Fibroblast of villous mesenchyme (primary cell): Measurements from ENCODE around the gene CRISP1. TPM values are rescaled to one million over a fixed set of nuclear protein-coding genes. Genes with fewer than 3 reads are reported as not detected.

Experiments
- DNase-seq: peaks from one replicate; pipeline ENCODE4 v3.0.0-alpha.2; 2010; ENCODE audit warnings: low read depth
- H3K4me3 ChIP-seq: 2 replicates; pipeline ENCODE4 v1.5.1; 2011; ENCODE audit warnings: low read depth, mild to moderate bottlenecking, low read length
- total RNA-seq: library from RNA; depleted of rRNA; stranded (reverse); fragments of >200 nt; gene quantifications from 2 replicates; pipeline ENCODE4 v1.2.3, GENCODE V29; 2012
- TF ChIP-seq, protein P1 (sequence below): IDR thresholded peaks from 2 replicates; pipeline ENCODE4 v1.5.1; 2012; ENCODE audit warnings: low read depth, mild to moderate bottlenecking, low read length; ENCODE audit not compliant: insufficient read depth

The CRISP1 gene
- total RNA-seq, 1 donor: not detected

DNA sequence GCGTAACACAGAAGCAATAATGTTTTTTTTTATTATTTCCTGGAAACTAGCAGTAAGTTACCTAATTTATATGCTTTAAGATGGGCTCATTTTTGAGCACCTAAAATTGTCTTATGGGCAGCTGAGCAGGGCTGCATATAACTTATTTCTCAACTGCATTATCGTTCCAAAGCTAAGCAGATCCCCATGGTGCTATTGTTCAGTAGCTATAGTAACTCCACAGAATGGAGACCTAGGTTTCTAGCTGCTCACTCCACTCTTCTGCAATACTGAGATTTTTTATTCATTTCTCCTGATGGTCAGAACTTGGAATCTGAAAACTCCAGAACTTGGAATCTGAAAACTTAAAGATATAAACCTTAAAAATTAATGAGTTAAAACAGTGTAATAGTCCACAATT lies 18.7 kb downstream of the CRISP1 start:
- TF ChIP-seq, protein P1, sequence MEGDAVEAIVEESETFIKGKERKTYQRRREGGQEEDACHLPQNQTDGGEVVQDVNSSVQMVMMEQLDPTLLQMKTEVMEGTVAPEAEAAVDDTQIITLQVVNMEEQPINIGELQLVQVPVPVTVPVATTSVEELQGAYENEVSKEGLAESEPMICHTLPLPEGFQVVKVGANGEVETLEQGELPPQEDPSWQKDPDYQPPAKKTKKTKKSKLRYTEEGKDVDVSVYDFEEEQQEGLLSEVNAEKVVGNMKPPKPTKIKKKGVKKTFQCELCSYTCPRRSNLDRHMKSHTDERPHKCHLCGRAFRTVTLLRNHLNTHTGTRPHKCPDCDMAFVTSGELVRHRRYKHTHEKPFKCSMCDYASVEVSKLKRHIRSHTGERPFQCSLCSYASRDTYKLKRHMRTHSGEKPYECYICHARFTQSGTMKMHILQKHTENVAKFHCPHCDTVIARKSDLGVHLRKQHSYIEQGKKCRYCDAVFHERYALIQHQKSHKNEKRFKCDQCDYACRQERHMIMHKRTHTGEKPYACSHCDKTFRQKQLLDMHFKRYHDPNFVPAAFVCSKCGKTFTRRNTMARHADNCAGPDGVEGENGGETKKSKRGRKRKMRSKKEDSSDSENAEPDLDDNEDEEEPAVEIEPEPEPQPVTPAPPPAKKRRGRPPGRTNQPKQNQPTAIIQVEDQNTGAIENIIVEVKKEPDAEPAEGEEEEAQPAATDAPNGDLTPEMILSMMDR: no peak
- H3K4me3 ChIP-seq: no peak overlapping the region
- no peak for DNase-seq

DNA sequence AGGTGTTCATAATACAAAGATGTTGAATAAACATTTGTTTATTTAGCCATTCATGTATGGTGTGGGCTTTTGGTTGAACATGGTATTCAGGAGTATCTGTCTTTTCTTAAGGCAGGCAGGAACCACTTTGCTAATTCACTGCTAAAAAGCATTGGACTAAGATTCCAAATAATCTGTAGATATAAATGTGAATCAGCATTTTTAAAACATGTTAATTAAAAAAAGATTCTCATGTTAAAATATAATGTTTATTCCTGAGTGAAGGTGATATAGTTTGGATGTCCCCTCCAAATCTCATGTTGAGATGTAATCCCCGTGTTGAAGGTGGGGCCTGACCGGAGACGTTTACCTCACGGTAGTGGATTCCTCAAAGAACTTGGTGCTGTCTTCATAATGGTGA lies 19.3 kb downstream of the CRISP1 start:
- H3K4me3 ChIP-seq: no peak overlapping the region
- TF ChIP-seq, protein P1: no peak
- no peak for DNase-seq

DNA sequence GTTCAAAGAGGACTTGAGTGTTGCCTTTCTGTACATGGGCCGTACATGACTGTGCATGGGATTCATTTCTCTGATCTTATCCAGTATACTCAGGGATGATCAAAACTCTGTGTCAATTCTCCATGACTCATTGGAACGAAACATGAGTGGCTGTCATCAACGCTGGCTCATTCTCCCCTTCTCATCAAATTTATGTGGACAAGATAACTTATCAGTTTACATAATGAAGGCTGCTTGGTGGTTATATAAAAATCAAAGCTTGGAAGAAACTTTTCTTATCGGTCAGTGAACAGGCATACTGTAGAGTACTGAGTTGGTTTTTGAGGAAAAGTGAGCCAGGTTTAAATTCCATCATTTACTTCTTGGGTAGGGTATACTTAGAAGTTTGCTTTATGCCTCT lies 24.9 kb downstream of the CRISP1 start:
- no peak overlapping the region for H3K4me3 ChIP-seq
- DNase-seq: no peak
- TF ChIP-seq, protein P1: no peak

DNA sequence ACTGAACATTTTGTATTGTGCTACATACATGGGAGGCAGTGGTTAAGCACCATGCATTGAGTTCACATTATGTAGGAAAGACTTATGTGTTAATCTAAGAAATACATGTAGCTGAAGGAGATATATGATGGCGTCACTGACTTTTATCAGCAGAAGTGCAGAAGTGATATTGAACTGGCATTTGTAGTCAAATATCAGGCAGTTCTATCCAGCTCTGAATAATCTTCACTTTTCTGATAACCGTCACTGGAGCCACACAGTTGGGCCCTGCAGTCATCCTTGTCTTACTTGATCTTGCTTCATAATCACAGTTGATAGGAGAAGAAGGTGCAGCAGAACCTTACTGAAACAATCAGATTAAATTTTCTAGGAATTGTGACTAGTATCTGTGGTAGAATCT lies 26.4 kb downstream of the CRISP1 start:
- no peak overlapping the region for H3K4me3 ChIP-seq
- TF ChIP-seq, protein P1: no peak
- no peak for DNase-seq

DNA sequence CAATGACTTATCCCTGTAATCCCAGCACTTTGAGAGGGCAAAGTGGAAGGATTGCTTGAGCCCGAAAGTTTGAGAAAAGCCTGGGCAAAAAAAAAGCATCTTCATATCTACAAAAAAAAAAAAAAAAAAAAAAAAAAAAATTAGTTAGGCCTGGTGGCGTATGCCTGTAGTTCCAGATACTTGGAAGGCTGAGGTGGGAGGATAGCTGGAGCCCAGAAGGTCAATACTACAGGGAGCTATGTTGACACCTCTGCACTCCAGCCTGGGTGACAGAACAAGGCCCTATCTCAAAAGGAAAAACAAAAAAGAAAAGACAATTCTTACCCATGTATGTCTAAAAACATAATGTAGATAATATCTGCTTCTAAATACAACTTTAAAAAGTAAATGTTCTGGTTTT lies 27.2 kb downstream of the CRISP1 start:
- TF ChIP-seq, protein P1: no peak
- DNase-seq: no peak
- no peak overlapping the region for H3K4me3 ChIP-seq

DNA sequence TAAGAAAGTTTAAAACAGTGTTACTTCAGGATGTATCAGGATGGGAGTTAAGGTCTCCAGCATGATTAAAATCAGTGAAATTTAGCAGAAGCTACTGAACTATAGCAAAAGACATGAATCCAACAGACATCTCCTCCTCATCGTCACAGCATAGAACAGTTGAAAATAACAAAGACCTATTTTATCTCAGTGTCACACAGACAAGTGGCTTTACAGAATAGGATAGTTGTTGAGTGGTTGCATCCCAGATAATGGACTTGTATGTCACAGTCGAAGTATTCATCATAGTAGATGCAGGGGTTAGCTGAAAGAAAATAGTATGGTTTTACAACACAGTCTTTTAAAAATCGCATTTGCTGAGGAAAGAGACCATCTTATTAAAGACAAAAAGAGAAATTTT lies 31.2 kb downstream of the CRISP1 start:
- no peak overlapping the region for H3K4me3 ChIP-seq
- no peak for DNase-seq
- TF ChIP-seq, protein P1: no peak

DNA sequence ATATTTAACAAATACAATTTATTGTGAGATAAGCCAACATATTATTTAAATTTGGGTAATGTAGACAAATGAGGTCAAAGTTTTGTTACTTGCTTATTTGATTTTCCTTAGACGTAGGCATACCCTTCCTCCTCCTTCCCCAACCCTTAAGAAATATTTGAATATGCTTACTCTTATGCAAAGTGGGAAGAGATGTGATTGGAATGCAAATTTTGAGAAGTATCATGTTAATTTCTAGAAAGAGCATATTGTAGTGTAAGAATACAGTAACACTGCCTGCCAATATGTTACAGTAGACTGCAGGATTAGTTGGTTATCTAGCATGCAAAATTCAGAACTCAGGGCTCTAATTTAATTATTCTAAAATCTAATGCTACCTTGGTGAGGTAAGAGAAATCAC lies 32.9 kb downstream of the CRISP1 start:
- no peak for DNase-seq
- TF ChIP-seq, protein P1: no peak
- no peak overlapping the region for H3K4me3 ChIP-seq
